PFSK-1 (cell line): ENCODE results near the gene RCOR2.

Experiments
- FOXP2 ChIP-seq: optimal IDR thresholded peaks from 2 replicates; pipeline ENCODE3; 2011; ENCODE audit warnings: borderline replicate concordance, control low read depth, inconsistent platforms; ENCODE audit not compliant: insufficient read depth; ENCODE audit errors: extremely low read length, extremely low read depth
- POLR2AphosphoS5 ChIP-seq: IDR thresholded peaks from 2 replicates; pipeline ENCODE4 v1.6.1; 2012; ENCODE audit warnings: low read depth, mild to moderate bottlenecking, control low read depth, low read length, moderate library complexity
- REST ChIP-seq, 2 experiments: IDR thresholded peaks; 2 replicates each; pipeline versions ENCODE4 v1.6.1 to v1.8.0; 2011 to 2012; ENCODE audit warnings: low read depth in 2 of 2, low read length in 2 of 2, control low read depth in 1 of 2, inconsistent platforms in 1 of 2, mild to moderate bottlenecking in 1 of 2, moderate library complexity in 1 of 2; ENCODE audit not compliant: insufficient read depth in 1 of 2
- SIN3A ChIP-seq: IDR thresholded peaks from 2 replicates; pipeline ENCODE4 v1.6.1; 2012; ENCODE audit warnings: mild to moderate bottlenecking, low read length, moderate library complexity, borderline replicate concordance; ENCODE audit not compliant: insufficient read depth
- TAF1 ChIP-seq: IDR thresholded peaks from 2 replicates; pipeline ENCODE4 v1.6.1; 2012; ENCODE audit warnings: low read length, control low read depth, borderline replicate concordance; ENCODE audit not compliant: insufficient read depth

RCOR2 gene

GRCh38 chr11:63877658-63878241 lies 39.2 kb downstream of the RCOR2 start:
- TF ChIP-seq FOXP2 (no peak), REST (IDR thresholded peaks at IDR 0.05; ENCODE audit: insufficient read depth in 1 of 2, low read depth in 2 of 2, low read length in 2 of 2) (no peak), SIN3A (no peak), POLR2AphosphoS5 (no peak), TAF1 (no peak)

GRCh38 chr11:63876616-63877015 lies 40.3 kb downstream of the RCOR2 start:
- TF ChIP-seq POLR2AphosphoS5, result no peak
- no peak for TF ChIP-seq FOXP2
- TF ChIP-seq TAF1, result no peak
- TF ChIP-seq REST (IDR thresholded peaks at IDR 0.05; ENCODE audit: insufficient read depth in 1 of 2, low read depth in 2 of 2, low read length in 2 of 2), result no peak
- TF ChIP-seq SIN3A, result no peak

GRCh38 chr11:63875506-63876065 lies 41.4 kb downstream of the RCOR2 start:
- no peak for TF ChIP-seq TAF1
- no peak for TF ChIP-seq POLR2AphosphoS5

DNA sequence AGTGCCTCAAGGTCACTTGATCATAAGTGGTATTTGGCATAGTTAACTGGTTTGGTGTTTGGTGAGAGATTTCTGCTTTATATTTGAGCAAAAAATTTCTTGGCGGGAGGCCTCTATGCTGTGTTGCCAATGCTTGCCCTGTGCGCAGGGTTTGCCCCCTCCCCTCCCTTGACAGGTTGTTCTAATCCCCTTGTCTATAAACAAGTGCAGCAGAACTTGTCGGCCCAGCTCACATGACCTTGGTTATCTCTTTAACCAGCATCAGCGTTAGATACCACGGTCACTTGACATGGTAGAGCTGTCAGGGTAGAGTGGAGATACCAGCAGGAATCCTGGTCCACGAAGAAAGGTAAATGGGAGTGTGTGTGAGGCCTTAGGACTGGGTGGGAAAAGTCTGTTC lies 42.5 kb downstream of the RCOR2 start:
- TF ChIP-seq FOXP2 (no peak), REST (IDR thresholded peaks at IDR 0.05; ENCODE audit: insufficient read depth in 1 of 2, low read depth in 2 of 2, low read length in 2 of 2) (no peak), POLR2AphosphoS5 (no peak), SIN3A (no peak), TAF1 (no peak)

- no peak for TF ChIP-seq FOXP2
- TF ChIP-seq REST (IDR thresholded peaks at IDR 0.05; ENCODE audit: insufficient read depth in 1 of 2, low read depth in 2 of 2, low read length in 2 of 2), result no peak
- TF ChIP-seq POLR2AphosphoS5, result no peak
- no peak for TF ChIP-seq TAF1
- TF ChIP-seq SIN3A, result no peak
Measured at GRCh38 chr11:63873311-63873710, 43.7 kb downstream of the RCOR2 start.
